Gastroesophageal sphincter (tissue), 4 donors: Measurements from ENCODE around the gene KCND3. TPM values are rescaled to one million over a fixed set of nuclear protein-coding genes. Genes with fewer than 3 reads are reported as not detected.

Experiments
- ATAC-seq: fragments of 150-250 bp; one replicate; pipeline ENCODE4 v1.9.1; 2016; ENCODE audit warnings: mild to moderate bottlenecking, moderate library complexity
- H3K27ac ChIP-seq, 4 donors: fragments of 200-600 bp; sonication (generic) in 3 of 4; 1 replicate in 3 of 4; 2 replicates in 1 of 4; pipeline ENCODE4 v1.5.1; 2016 to 2019
- H3K27me3 ChIP-seq: fragments of 200-600 bp; sonication (generic); one replicate; pipeline ENCODE4 v1.5.1; 2019
- H3K36me3 ChIP-seq, 2 donors: fragments of 200-600 bp; sonication (generic); one replicate each; pipeline ENCODE4 v1.5.1; 2019; ENCODE audit warnings: control low read depth in 1 of 2
- H3K4me1 ChIP-seq, 3 donors: fragments of 200-600 bp; sonication (generic); 1 replicate in 2 of 3; 2 replicates in 1 of 3; pipeline ENCODE4 v1.5.1; 2016 to 2019; ENCODE audit warnings: control low read depth in 2 of 3
- H3K4me3 ChIP-seq, 2 donors: fragments of 200-600 bp; sonication (generic); one replicate each; pipeline ENCODE4 v1.5.1; 2019; ENCODE audit warnings: mild to moderate bottlenecking in 1 of 2, moderate library complexity in 1 of 2
- H3K9me3 ChIP-seq, 3 donors: fragments of 200-600 bp; sonication (generic); one replicate each; pipeline ENCODE4 v1.5.1; 2017 to 2019; ENCODE audit warnings: control low read depth in 2 of 3
- CTCF ChIP-seq, 4 experiments: fragments of 200-600 bp in 2 of 4; fragments of 450-650 bp in 2 of 4; sonication (generic) in 1 of 4; IDR thresholded peaks; one replicate each; pipeline ENCODE4 v1.5.1; 2017 to 2019; ENCODE audit warnings: antibody characterized with exemption in 4 of 4, mild to moderate bottlenecking in 2 of 4, moderate library complexity in 2 of 4
- EP300 ChIP-seq: sonication (generic); formaldehyde crosslinking; IDR thresholded peaks from one replicate; pipeline ENCODE4 v1.6.1; 2017; ENCODE audit warnings: antibody characterized with exemption, mild to moderate bottlenecking
- POLR2A ChIP-seq, 2 donors: fragments of 450-650 bp; IDR thresholded peaks; one replicate each; pipeline ENCODE4 v1.6.1; 2017; ENCODE audit warnings: antibody characterized with exemption in 2 of 2, mild to moderate bottlenecking in 2 of 2, moderate library complexity in 1 of 2
- POLR2AphosphoS5 ChIP-seq: sonication (generic); formaldehyde crosslinking; IDR thresholded peaks from one replicate; pipeline ENCODE4 v1.6.1; 2017; ENCODE audit warnings: antibody characterized with exemption
- WGBS, 2 donors: methylation state at CpG; one replicate each; pipeline ENCODE4 v1.1.5; 2018; ENCODE audit warnings: low coverage in 1 of 2; 5-methylcytosine and 5-hydroxymethylcytosine counted together
- total RNA-seq, 4 donors: library from RNA; depleted of rRNA; stranded (reverse); fragments of >200 nt; gene quantifications; one replicate each; pipeline ENCODE4 v1.1.0, GENCODE V29; 2016

Gene KCND3
- total RNA-seq, 4 donors from 2014 or later: 36.2 to 58.7 (median 57.4) TPM

GRCh38 chr1:111887385-111887784, 102.1 kb downstream of the KCND3 start:
- peaks cover 0 to 31% (median 0%) of the 10 kb centered on the region in 3 donors for H3K4me1 ChIP-seq
- H3K36me3 ChIP-seq: no peaks in the 10 kb centered on the region
- H3K9me3 ChIP-seq: no peaks in the 10 kb centered on the region
- no peaks in the 10 kb centered on the region for H3K27me3 ChIP-seq
- H3K27ac ChIP-seq: no peak overlapping the region
- TF ChIP-seq CTCF (IDR thresholded peaks at IDR 0.05) (no peak), EP300 (no peak), POLR2A (IDR thresholded peaks at IDR 0.05) (no peak), POLR2AphosphoS5 (no peak)
- ATAC-seq: no peak
- H3K4me3 ChIP-seq: no peak overlapping the region
- 58 to 63% methylated on average over 3 of the region's 3 CpGs for WGBS, 2 donors

- 69 to 83% methylated on average over 2 of the region's 2 CpGs for WGBS, 2 donors
Measured at GRCh38 chr1:111886741-111887140, 102.7 kb downstream of the KCND3 start.

GRCh38 chr1:111884772-111885443, 104.6 kb downstream of the KCND3 start:
- 85 to 88% methylated on average over 6 to 8 of the region's 8 CpGs for WGBS, 2 donors
- Histone ChIP-seq H3K9me3 (no peaks in the 10 kb centered on the region), H3K4me1 (peaks cover 4 to 55% (median 14%) of the 10 kb centered on the region in 3 donors), H3K4me3 (no peak overlapping the region), H3K36me3 (no peaks in the 10 kb centered on the region), H3K27ac (no peak overlapping the region), H3K27me3 (no peaks in the 10 kb centered on the region)
- ATAC-seq: no peak
- TF ChIP-seq CTCF (IDR thresholded peaks at IDR 0.05) (no peak), POLR2A (IDR thresholded peaks at IDR 0.05) (no peak), EP300 (no peak), POLR2AphosphoS5 (no peak)

More at GRCh38 chr1:111886741-111887140, 102.7 kb downstream of the KCND3 start:
- peaks cover 0 to 37% (median 0%) of the 10 kb centered on the region in 3 donors for H3K4me1 ChIP-seq
- H3K36me3 ChIP-seq: no peaks in the 10 kb centered on the region
- no peak overlapping the region for H3K27ac ChIP-seq
- H3K27me3 ChIP-seq: no peaks in the 10 kb centered on the region
- H3K9me3 ChIP-seq: no peaks in the 10 kb centered on the region
- no peak for ATAC-seq
- H3K4me3 ChIP-seq: no peak overlapping the region
- TF ChIP-seq EP300: no peak
- no peak for TF ChIP-seq CTCF (IDR thresholded peaks at IDR 0.05)
- TF ChIP-seq POLR2AphosphoS5: no peak
- TF ChIP-seq POLR2A (IDR thresholded peaks at IDR 0.05): no peak

GRCh38 chr1:111882986-111883560, 106.4 kb downstream of the KCND3 start:
- peak overlapping the region in 3 of 4 donors; percentile 70 to 81 (median 72) for H3K27ac ChIP-seq
- no peaks in the 10 kb centered on the region for H3K27me3 ChIP-seq
- H3K36me3 ChIP-seq: no peaks in the 10 kb centered on the region
- TF ChIP-seq POLR2AphosphoS5 (no peak), POLR2A (IDR thresholded peaks at IDR 0.05) (no peak), CTCF (IDR thresholded peaks at IDR 0.05) (no peak), EP300 (no peak)
- H3K4me3 ChIP-seq: no peak overlapping the region
- H3K4me1 ChIP-seq: peaks cover 12 to 73% (median 26%) of the 10 kb centered on the region in 3 donors
- WGBS, 2 donors: 62 to 65% methylated on average over 5 to 8 of the region's 10 CpGs
- H3K9me3 ChIP-seq: no peaks in the 10 kb centered on the region
- no peak for ATAC-seq

GRCh38 chr1:111882559-111882958, 106.9 kb downstream of the KCND3 start:
- TF ChIP-seq CTCF (IDR thresholded peaks at IDR 0.05): no peak
- no peak for TF ChIP-seq POLR2AphosphoS5
- no peak for TF ChIP-seq EP300
- no peak for TF ChIP-seq POLR2A (IDR thresholded peaks at IDR 0.05)
- Histone ChIP-seq H3K4me3 (no peak overlapping the region), H3K36me3 (no peaks in the 10 kb centered on the region), H3K27me3 (no peaks in the 10 kb centered on the region), H3K27ac (peak overlapping the region in 3 of 4 donors; percentile 70 to 81 (median 72)), H3K9me3 (no peaks in the 10 kb centered on the region), H3K4me1 (peaks cover 12 to 73% (median 26%) of the 10 kb centered on the region in 3 donors)
- 49 to 74% methylated on average over 3 to 4 of the region's 6 CpGs for WGBS, 2 donors
- no peak for ATAC-seq
